GM12878 (cell line): Measurements from ENCODE around the gene CCR7. TPM values are rescaled to one million over a fixed set of nuclear protein-coding genes. Genes with fewer than 3 reads are reported as not detected.

Experiments used
- BCL11A ChIP-seq: IDR thresholded peaks from 2 replicates; pipeline ENCODE4 v1.6.1; 2011; ENCODE audit warnings: low read depth, low read length
- CBFB ChIP-seq: IDR thresholded peaks from 2 replicates; pipeline ENCODE4 v1.6.1; 2016; ENCODE audit warnings: antibody characterized with exemption, low read depth
- E2F4 ChIP-seq: IDR thresholded peaks from 2 replicates; pipeline ENCODE4 v1.6.1; 2012; ENCODE audit warnings: low read depth, low read length, improper control_type of control experiment
- E2F8 ChIP-seq: fragments of 450-650 bp; IDR thresholded peaks from 2 replicates; pipeline ENCODE4 v1.6.1; 2018; ENCODE audit warnings: mild to moderate bottlenecking, low read depth, moderate library complexity; ENCODE audit not compliant: partially characterized antibody
- ESRRA ChIP-seq: IDR thresholded peaks from 2 replicates; pipeline ENCODE4 v1.6.1; 2012; ENCODE audit warnings: mild to moderate bottlenecking, low read length, improper control_type of control experiment
- FOXM1 ChIP-seq: IDR thresholded peaks from 2 replicates; pipeline ENCODE4 v1.6.1; 2012; ENCODE audit warnings: low read depth, mild to moderate bottlenecking, inconsistent platforms, low read length, moderate library complexity
- GABPA ChIP-seq: IDR thresholded peaks from 2 replicates; pipeline ENCODE4 v1.6.1; 2014; ENCODE audit warnings: antibody characterized with exemption, low read depth, mild to moderate bottlenecking, inconsistent platforms
- HSF1 ChIP-seq: fragments of 150-350 bp; IDR thresholded peaks from 2 replicates; pipeline ENCODE4 v1.6.1; 2014; ENCODE audit warnings: mild to moderate bottlenecking, low read depth, low read length
- IKZF1 ChIP-seq: fragments of 450-650 bp; conservative IDR thresholded peaks from 2 replicates; pipeline ENCODE4 v1.6.1; 2017; ENCODE audit warnings: antibody characterized with exemption, mild to moderate bottlenecking
- MTA2 ChIP-seq: fragments of 450-650 bp; IDR thresholded peaks from 2 replicates; pipeline ENCODE4 v1.6.1; 2016; ENCODE audit warnings: low read depth, mild to moderate bottlenecking, moderate library complexity
- MTA3 ChIP-seq: IDR thresholded peaks from 2 replicates; pipeline ENCODE4 v1.6.1; 2012; ENCODE audit warnings: low read length, inconsistent platforms, borderline replicate concordance
- NKRF ChIP-seq: fragments of 450-650 bp; conservative IDR thresholded peaks from 2 replicates; pipeline ENCODE4 v1.6.1; 2017; ENCODE audit warnings: mild to moderate bottlenecking, moderate library complexity
- PAX5 ChIP-seq: IDR thresholded peaks from 2 replicates; pipeline ENCODE4 v1.6.1; 2011; ENCODE audit warnings: low read depth, low read length, borderline replicate concordance
- PBX3 ChIP-seq: IDR thresholded peaks from 2 replicates; pipeline ENCODE4 v1.6.1; 2011; ENCODE audit warnings: mild to moderate bottlenecking, low read depth, low read length, moderate library complexity; ENCODE audit not compliant: insufficient replicate concordance
- RB1 ChIP-seq: fragments of 450-650 bp; formaldehyde crosslinking; IDR thresholded peaks from 2 replicates; pipeline ENCODE4 v1.6.1; 2017; ENCODE audit warnings: mild to moderate bottlenecking, borderline replicate concordance
- RUNX3 ChIP-seq: IDR thresholded peaks from 2 replicates; pipeline ENCODE4 v1.6.1; 2012; ENCODE audit warnings: low read length, inconsistent platforms
- SMAD5 ChIP-seq: IDR thresholded peaks from 2 replicates; pipeline ENCODE4 v1.6.1; 2016; ENCODE audit warnings: antibody characterized with exemption, low read depth
- SMARCA5 ChIP-seq: fragments of 450-650 bp; IDR thresholded peaks from 2 replicates; pipeline ENCODE4 v1.6.1; 2017; ENCODE audit warnings: mild to moderate bottlenecking
- TCF7 ChIP-seq: IDR thresholded peaks from 2 replicates; pipeline ENCODE4 v1.6.1; 2014; ENCODE audit warnings: antibody characterized with exemption, borderline replicate concordance
- polyA plus RNA-seq, 11 experiments: library from polyadenylated mRNA; depleted of rRNA in 4 of 11; unstranded in 6 of 11; stranded (reverse) in 5 of 11; fragments of >200 nt; fragmentation: Nextera tagmentation in 4 of 11; fragmentation: Illumina TruSeq in 1 of 11; extraction: Ambion mirVana in 4 of 11; extraction: Trizol in 1 of 11; gene quantifications; 1 replicate in 1 of 11; 2 replicates in 10 of 11; pipeline versions ENCODE4 v1.2.1 to v1.2.3, GENCODE V29; 2011 to 2016; ENCODE audit warnings: inconsistent platforms in 2 of 11, missing spikeins in 2 of 11, low read depth in 1 of 11
- total RNA-seq, 4 experiments: library from RNA; depleted of rRNA in 3 of 4; stranded (reverse); fragments of >200 nt in 3 of 4; fragmentation: Illumina TruSeq in 1 of 4; extraction: Trizol in 1 of 4; gene quantifications; 2 replicates each; pipeline versions ENCODE4 v1.2.1 to v1.2.3, GENCODE V29; 2013 to 2021
- TF ChIP-seq, protein P1 (sequence below): IDR thresholded peaks from 2 replicates; pipeline ENCODE4 v1.6.1; 2011; ENCODE audit warnings: low read depth, mild to moderate bottlenecking, low read length, moderate library complexity, borderline replicate concordance; ENCODE audit errors: extremely low read depth

The CCR7 gene
- total and polyA plus RNA-seq, 10 of the 15 experiments (the other 5 are each of a cell fraction or from before 2014, with no cell fraction given): 131 to 1,171 (median 260) TPM

DNA sequence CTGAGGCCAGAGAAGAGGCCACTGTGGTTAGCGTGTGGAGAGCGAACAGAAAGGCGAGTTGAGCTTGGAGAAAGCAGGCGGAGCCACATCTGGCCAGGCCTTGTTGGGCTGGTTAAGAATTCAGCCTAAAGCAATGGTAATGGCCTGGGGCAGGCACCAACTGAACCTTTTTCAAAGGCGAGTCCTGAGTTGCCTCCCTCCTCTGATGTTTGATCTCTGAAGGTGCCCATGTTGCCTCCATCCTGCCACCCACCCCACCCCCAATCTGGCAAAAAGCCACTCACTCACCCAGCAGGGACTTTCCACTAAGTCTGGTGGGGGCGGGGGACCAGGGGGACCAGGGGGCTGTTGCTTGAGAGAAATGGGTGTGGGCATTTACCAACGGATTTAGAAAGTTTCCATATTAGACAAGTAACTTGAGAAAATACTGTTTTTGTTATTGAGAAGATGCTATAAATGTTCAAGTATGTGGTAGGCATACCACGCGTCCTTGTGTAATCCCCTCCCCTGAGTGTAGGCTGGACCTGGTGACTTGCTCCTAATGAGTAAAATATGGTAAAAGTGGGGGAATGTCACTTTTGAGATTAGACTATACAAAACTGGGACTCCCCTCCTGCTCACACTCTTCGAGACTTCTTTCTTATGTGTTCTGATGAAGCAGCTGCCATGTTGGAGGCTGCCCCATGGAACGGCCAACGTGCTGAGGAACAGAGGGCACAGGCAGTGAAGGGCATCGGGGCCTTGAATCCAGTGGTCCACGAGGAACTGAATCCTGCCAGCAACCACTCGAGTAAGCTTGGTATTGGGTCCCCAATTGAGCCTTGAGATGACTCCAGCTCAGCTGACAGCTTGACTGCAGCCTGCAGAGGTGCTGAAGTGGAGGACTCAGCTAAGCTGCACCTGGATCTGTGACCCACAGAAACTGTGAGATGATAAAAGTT lies 34.0 kb downstream of the CCR7 start (continued):
- TF ChIP-seq NKRF: no peak
- no peak for TF ChIP-seq PBX3
- TF ChIP-seq, protein P1, sequence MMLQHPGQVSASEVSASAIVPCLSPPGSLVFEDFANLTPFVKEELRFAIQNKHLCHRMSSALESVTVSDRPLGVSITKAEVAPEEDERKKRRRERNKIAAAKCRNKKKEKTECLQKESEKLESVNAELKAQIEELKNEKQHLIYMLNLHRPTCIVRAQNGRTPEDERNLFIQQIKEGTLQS: no peak
- peak; percentile 50 for TF ChIP-seq IKZF1
- no peak; the same call in 1 of the 2 replicates for TF ChIP-seq SMARCA5
- TF ChIP-seq CBFB: 0 out of 2 replicates have a peak, but pooled peaks have one; percentile 28
- no peak for TF ChIP-seq GABPA
- no peak for TF ChIP-seq BCL11A
- no peak; the same call in 1 of the 2 replicates for TF ChIP-seq FOXM1
- no peak for TF ChIP-seq PAX5
- no peak for TF ChIP-seq RB1
- no peak for TF ChIP-seq ESRRA
- TF ChIP-seq E2F8: no peak
- TF ChIP-seq TCF7: no peak
- no peak for TF ChIP-seq E2F4
- TF ChIP-seq RUNX3: peak; percentile 61
- no peak for TF ChIP-seq SMAD5
- peak; percentile 60; the same call in 1 of the 2 replicates for TF ChIP-seq MTA2
- no peak for TF ChIP-seq MTA3
- no peak for TF ChIP-seq HSF1
